Islet of Langerhans (tissue), 1 donor: ENCODE measurements around the gene ACBD3.

Experiments
- FAIRE-seq: peaks from one replicate; lab custom pipeline; 2011; peaks lifted over from hg19 to GRCh38; lab: Jason Lieb, UNC

Gene ACBD3

GRCh38 chr1:226111098-226111882, 75.3 kb downstream of the ACBD3 start:
- no peak for FAIRE-seq

- no peak for FAIRE-seq
These were observed 76.1 kb downstream of the ACBD3 start for GRCh38 chr1:226110249-226111097.

DNA sequence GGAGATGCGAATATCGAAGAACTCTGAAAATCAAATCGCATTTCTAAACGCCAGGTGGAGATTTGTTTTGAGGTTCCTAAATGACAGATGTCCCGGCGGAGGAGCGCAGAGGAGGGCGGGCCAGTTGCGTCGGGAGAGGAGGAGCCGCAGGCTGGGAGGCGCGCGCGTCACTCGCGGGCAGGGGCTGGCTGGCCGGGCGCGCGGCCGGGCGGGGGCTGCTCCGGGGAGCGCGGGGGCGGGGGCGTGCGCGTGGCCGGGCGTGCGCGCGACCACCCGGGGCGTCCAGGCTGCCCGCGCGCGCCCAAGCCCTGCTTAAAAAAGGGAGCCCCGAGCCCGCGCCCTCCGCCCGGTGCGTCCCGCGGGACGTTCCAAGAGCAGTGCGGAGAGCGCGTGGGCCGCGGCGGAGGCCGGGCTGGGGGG, 76.7 kb downstream of the ACBD3 start:
- no peak for FAIRE-seq

DNA sequence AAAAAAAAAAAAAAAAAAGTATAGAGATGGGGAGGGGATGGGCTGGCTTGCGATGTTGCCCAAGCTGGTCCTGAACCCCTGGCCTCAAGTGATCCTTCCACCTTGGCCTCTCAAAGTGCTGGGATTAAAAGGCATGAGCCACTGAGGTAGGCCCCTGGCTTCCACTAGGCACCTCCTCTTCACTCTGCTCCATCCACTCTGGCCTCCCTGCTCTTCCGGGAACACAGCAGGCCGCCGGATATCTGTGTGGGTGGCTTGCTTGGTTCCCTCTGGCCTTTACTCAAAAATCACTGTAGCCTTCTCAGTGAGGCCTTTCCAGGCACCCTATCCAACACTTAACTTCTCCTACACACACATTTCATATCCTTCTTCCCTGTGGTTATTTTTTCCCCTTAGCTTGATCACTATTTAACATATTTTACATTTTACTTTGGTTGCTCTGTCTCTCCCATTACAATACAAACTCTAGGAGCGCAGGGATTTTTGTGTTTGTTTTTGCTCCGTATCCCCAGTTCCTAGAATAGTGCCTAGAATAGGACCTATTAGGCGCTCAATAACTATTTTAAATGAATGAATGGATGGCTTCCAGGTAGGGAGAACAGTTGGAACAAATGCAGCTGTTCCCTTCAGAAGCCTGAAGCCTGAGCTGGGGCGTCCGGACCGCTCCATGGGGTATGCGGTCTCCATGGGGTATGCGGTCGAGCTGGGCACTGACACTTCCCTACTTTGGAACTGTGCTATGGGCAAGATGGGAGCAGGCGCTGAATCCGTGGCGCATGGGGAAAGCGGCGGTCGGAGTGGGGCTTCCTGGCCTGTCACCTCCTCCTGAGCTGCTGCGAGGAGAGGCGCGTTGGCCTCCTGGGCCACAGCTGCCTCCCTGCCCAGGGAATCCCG, 77.4 kb downstream of the ACBD3 start:
- no peak for FAIRE-seq

DNA sequence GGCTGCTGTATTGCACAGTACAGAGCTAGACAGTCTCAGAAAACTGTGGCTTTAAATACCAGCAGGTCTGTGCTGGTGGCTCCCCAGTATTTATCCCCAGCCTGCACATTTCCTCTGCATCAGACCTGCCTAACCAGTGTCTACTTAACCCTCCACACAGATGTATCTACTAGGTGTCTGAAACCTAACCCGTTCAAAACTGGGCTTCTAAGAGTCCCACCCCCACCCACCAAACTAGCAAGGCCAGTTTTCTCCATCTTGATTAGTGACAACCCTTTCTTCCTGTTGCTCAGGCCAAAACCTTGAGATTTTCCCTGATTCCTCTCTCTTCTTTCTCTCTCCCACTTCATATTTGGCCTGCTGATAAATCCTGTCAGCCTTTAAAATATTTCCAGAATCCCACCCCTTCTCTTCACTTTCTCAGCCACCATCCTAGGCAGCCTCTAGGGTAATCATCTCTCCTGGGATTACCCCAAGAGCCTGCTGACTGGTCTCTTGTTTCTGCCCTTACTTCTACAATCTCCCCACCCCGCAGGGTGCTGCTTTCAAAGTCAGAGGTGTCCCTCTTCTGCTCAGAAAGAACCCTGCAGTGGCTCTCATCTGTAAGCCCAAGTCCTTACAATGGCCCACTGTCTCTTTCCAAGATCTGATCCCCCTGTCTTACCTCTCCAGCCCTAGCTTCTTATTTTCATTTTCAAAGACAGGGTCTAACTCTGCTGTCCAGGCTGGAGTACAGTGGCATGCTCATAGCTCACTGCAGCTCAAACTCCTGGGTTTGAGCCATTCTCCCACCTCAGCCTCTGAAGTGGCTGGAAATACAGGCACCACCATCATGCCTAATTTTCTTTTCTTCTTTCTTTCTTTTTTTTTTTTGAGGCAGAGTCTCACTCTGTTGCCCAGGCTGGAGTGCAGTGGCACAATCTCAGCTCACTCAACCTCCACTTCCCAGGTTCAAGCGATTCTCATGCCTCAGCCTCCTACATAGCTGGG, 78.8 kb downstream of the ACBD3 start:
- no peak for FAIRE-seq

DNA sequence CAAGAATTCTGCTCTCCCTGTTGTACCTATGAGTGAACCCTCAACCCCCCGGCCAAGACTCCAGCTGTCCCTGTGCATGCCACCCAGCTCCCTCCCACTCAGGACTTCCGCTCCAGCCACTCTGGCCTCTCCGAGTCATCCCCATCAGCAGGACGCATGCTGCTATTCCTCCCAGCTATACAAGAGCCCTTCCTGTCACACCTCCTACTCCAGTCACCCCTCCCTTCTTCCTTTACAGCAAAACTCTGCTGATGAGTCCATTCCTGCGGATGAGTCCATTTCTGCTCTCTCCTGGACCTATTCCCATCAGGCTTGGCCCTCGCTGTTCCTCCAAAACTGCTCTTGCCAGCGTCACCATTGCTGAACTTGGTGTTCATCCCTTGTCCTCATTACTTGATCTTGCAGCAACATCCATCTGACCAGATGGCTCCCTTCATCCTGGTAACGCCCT, 81.8 kb downstream of the ACBD3 start:
- FAIRE-seq = no peak

GRCh38 chr1:226100436-226101391, 85.8 kb downstream of the ACBD3 start:
- peak; percentile 65 for FAIRE-seq

DNA sequence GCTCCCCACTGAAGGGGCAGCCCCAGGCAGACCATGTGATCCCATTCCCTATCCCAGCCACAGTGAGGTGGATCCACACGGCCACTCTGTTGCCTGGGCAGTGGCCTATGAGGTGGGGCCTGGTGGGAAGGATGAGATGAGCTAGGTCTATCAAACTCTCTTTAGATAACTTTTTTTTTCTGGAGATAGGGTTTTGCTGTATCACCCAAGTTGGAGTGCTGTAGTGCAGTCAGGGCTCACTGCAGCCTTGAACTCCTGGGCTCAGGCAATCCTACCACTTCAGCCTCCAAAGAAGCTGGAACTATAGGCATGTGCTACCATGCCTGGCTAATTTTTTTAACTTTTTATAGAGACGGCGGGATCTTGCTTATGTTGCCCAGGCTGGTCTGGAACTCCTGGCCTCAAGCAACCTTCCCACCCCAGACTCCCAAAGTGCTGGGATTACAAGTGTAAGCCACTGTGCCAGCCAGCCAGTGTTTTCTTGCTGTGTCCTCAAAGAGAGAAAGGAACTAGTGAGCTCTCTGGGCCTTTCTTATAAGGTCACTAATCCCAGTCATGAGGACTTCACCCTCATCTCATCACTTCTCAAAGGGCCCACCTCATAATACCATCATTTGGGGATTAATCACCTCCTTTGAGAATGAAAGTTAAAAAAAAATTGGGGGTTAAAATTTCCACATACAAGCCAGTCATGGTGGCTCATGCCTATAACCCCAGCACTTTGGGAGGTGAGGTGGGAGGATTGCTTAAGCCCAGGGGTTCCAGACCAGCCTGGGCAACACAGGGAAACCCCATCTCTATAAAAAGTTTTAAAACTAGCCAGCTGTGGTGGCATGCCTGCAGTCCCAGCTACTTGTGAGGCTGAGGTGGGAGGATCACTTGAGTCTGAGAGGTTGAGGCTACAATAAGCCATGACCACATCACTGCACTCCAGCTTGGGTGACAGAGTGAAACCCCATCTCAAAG, 87.4 kb downstream of the ACBD3 start:
- no peak for FAIRE-seq

- FAIRE-seq = no peak
These were observed 88.5 kb downstream of the ACBD3 start for GRCh38 chr1:226097866-226098625.

DNA sequence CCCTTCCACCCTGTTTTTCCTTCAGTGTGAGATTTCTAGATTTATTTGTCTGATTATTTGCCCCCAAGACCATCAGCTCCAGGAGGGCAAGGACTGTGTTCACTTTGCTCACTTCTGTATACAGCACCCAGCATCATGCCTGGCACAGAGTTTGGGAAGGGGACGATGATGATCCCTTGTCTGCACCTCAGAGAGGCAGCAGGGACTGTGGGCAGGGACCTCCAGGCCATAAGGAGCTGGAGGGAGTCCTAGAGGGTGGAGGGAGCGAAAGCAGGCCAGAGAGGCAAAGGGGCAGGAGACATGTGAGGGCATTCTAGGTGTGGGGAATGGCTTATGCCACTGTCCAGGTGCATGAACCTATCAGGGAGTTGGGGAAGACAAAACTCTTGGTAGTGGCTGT, 91.3 kb downstream of the ACBD3 start:
- FAIRE-seq = no peak
